GM12865 (cell line): ENCODE measurements around the gene TLCD2.
"Not testable (repeated sequence)": the region's sequence is repeated elsewhere in the genome, so short reads cannot be mapped to it uniquely, and the experiment has no call there.

Source experiments
- DNase-seq: peaks from one replicate; pipeline ENCODE4 v3.0.0; 2010; ENCODE audit warnings: low read depth
- H3K4me3 ChIP-seq: 2 replicates; pipeline ENCODE4 v1.5.1; 2011; ENCODE audit warnings: mild to moderate bottlenecking, low read depth, low read length, control low read depth
- CTCF ChIP-seq: IDR thresholded peaks from 2 replicates; pipeline ENCODE4 v1.5.1; 2011; ENCODE audit warnings: low read length, control low read depth, low read depth, inconsistent platforms; ENCODE audit not compliant: insufficient read depth; ENCODE audit errors: missing control alignments

Gene TLCD2

DNA sequence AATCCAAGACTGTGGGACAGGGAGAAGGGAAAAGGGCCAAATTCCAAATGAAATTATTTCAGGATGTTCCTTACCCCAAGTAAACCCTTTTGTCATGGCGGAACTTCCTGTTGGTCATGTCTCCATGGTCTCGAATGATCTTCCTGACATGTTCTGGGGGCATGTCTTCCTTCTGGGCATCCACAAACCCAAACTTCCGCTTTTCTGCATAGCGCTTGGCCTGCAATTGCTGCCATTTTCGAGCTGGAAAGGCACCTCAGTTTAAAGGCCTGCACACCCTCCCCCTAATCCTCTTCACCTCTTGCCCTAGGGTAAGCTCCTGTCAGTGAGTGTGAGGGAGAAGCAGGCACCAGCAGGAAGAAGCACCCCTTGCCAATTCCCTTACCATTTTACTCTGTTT is 26.7 kb downstream of the TLCD2 start:
- DNase-seq = no peak
- no peak for TF ChIP-seq CTCF
- H3K4me3 ChIP-seq = peak overlapping the region; percentile 93

- no peak for DNase-seq
- H3K4me3 ChIP-seq = no peak overlapping the region
- TF ChIP-seq CTCF = no peak
Observed at GRCh38 chr17:1676401-1676800, 33.8 kb downstream of the TLCD2 start.

DNA sequence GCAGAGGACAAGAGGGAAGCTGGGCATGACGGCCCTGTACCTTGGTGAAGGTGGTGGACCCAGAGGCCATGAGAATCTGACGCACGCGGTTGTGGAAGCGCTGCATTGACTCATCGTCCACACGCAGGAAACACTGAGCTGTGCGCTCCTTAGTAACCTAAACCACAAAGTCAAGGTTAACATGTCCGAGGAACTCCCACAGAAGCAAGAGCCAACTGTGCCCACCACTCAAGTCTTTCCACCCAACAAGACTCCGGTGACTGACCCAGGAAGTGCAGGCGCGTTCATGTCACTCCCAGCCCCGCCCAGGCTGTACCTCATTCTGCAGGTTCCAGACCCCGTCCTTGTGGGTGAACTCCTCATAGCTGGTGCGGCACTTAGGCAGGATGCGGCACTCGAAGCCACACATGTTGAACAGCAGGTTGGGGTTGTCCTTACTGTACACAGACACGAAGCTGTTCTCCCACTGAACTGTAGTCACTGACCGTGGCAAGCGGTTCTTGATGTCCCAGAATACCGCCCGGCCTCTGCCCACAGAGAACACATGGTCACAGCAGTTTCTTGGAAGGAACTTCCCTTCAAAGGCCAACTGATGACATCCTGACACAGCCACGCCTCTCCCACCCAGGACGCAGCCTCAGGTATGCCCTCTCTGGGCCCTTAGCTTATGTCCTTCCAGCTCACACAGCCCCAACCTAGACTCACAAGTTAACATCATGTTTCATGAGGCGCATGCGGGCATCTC is 37.0 kb downstream of the TLCD2 start:
- TF ChIP-seq CTCF = no peak
- H3K4me3 ChIP-seq = no peak overlapping the region
- DNase-seq = no peak

DNA sequence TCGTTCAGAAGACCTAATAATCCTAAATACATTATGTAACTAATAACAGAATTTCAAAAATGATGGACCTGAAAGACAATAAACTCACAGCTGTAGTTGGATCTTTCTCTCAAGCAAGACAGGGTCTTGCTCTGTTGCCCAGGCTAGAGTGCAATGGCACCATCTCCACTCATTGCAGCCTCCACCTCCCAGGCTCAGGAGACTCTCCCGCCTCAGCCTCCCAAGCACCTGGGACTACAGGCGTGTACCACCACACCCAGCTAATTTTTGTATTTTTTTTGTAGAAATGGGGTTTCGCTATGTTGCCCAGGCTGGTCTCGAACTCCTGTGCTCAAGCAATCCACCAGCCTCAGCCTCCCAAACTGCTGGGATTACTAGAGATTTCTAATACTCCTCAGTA is 46.2 kb downstream of the TLCD2 start:
- H3K4me3 ChIP-seq, DNase-seq: not testable (repeated sequence)

- H3K4me3 ChIP-seq = no peak overlapping the region
- TF ChIP-seq CTCF = no peak
- no peak for DNase-seq
Observed at GRCh38 chr17:1661045-1661444, 49.1 kb downstream of the TLCD2 start.

GRCh38 chr17:1658100-1658499 is 52.1 kb downstream of the TLCD2 start:
- TF ChIP-seq CTCF = no peak
- no peak overlapping the region for H3K4me3 ChIP-seq
- DNase-seq = no peak

- no peak overlapping the region for H3K4me3 ChIP-seq
- TF ChIP-seq CTCF = no peak
- no peak for DNase-seq
Observed at GRCh38 chr17:1653735-1654134, 56.4 kb downstream of the TLCD2 start.

GRCh38 chr17:1652794-1653193 is 57.4 kb downstream of the TLCD2 start:
- H3K4me3 ChIP-seq, DNase-seq: not testable (repeated sequence)
